BLaER1 treated with 17β-estradiol and CSF1 and Interleukin-3, amounts not matched to agents 10 nM and 100 nM (cell line): ENCODE results near the gene PTPRR.
A peak's percentile ranks its signal among the peaks of the same experiment; 100 is the strongest.

Source experiments
- H3K27ac ChIP-seq, 11 experiments: shearing (Covaris generic); formaldehyde crosslinking; 2 replicates each; pipeline ENCODE4 v1.8.1; 2022
- H3K27me3 ChIP-seq, 11 experiments: shearing (Covaris generic); formaldehyde crosslinking; 2 replicates each; pipeline ENCODE4 v1.8.1; 2022
- H3K36me3 ChIP-seq, 11 experiments: shearing (Covaris generic); formaldehyde crosslinking; 2 replicates each; pipeline ENCODE4 v1.8.1; 2022
- H3K4me1 ChIP-seq, 10 experiments: shearing (Covaris generic); formaldehyde crosslinking; 2 replicates each; pipeline ENCODE4 v1.8.1; 2022
- H3K4me2 ChIP-seq, 11 experiments: shearing (Covaris generic); formaldehyde crosslinking; 2 replicates each; pipeline ENCODE4 v1.8.1; 2022
- H3K4me3 ChIP-seq, 10 experiments: shearing (Covaris generic); formaldehyde crosslinking; 2 replicates each; pipeline ENCODE4 v1.8.1; 2022
- H3K9ac ChIP-seq, 11 experiments: shearing (Covaris generic); formaldehyde crosslinking; 2 replicates each; pipeline ENCODE4 v1.8.1; 2022
- H3K9me3 ChIP-seq, 11 experiments: shearing (Covaris generic); formaldehyde crosslinking; replicated peaks in 1 of 11; 2 replicates each; pipeline ENCODE4 v1.8.1; 2022
- H4K20me1 ChIP-seq, 11 experiments: shearing (Covaris generic); formaldehyde crosslinking; 2 replicates each; pipeline ENCODE4 v1.8.1; 2022
- Cebpa-rat ChIP-seq, 11 experiments: shearing (Covaris generic); IDR thresholded peaks; 2 replicates each; pipeline ENCODE4 v1.8.1; 2022

The PTPRR gene

GRCh38 chr12:70645494-70646317 is 274.8 kb downstream of the PTPRR start:
- Histone ChIP-seq H3K9ac (no peak overlapping the region), H4K20me1 (no peaks in the 10 kb centered on the region), H3K9me3 (no peaks in the 10 kb centered on the region), H3K4me3 (no peak overlapping the region), H3K27me3 (no peaks in the 10 kb centered on the region), H3K4me1 (no peaks in the 10 kb centered on the region), H3K36me3 (no peaks in the 10 kb centered on the region), H3K27ac (no peak overlapping the region), H3K4me2 (no peak overlapping the region)
- TF ChIP-seq Cebpa-rat (IDR thresholded peaks at IDR 0.05), result no peak

DNA sequence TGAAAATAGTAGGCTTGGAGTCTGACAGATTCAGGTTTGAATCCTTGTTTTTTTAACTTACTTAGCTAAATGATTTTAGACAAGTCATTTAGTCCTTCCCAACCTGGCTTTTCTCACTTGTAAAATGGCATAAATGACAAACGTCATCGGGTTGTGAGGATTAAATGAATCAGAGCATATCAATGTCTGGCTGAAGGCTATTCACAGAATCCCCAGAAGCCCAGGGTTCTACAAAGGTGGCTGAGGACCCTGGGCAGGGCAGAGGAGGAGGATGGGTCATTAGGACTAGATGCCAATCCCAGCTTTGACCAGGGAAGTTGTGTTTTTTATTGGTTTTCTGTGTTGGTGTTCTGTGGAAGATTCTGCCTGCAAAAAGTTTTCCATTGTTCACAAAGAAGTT is 275.7 kb downstream of the PTPRR start:
- no peaks in the 10 kb centered on the region for H3K4me1 ChIP-seq
- no peaks in the 10 kb centered on the region for H3K27me3 ChIP-seq
- H3K36me3 ChIP-seq, result no peaks in the 10 kb centered on the region
- no peak overlapping the region for H3K4me3 ChIP-seq
- TF ChIP-seq Cebpa-rat (IDR thresholded peaks at IDR 0.05), result no peak
- no peaks in the 10 kb centered on the region for H4K20me1 ChIP-seq
- H3K27ac ChIP-seq, result no peak overlapping the region
- H3K4me2 ChIP-seq, result no peak overlapping the region
- H3K9me3 ChIP-seq, result no peaks in the 10 kb centered on the region
- H3K9ac ChIP-seq, result no peak overlapping the region

DNA sequence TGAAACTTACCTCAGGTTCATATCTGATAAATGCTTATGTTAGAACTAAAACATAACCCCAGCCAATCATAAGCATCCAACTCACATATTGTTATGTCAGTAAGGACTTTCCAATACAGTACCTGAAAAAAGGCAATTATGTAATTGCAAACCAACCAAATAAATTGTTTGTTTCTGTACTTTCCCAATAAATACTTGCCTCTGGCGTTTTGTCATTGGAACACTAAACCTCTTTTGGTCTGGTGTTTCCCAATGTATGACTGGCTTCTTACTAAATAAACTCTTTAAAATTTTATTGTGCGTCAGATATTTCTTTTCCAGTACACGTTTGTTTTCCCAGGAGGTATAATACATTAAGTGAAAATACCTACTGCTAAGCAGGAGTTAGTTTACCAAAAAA is 276.6 kb downstream of the PTPRR start:
- H3K4me2 ChIP-seq, result no peak overlapping the region
- no peaks in the 10 kb centered on the region for H3K27me3 ChIP-seq

DNA sequence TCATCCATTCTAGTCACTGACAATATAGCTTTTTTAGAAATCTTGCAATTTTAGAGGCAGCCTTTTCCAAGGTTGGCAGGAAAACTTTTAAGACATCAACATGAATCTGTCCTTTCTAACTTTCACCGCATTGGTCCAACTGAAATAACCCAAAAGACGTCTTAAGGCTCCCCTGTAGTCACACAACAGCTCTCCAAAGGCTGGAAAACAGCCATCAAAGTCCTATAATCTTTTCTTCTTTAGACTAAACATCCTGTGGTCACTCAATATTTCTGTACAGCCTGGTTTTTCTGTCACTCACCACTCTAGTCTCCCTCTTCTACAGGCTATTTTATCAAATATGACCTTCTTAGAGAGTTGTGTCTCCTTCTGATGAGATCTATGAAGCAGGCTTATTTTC is 278.8 kb downstream of the PTPRR start:
- Histone ChIP-seq H3K36me3 (no peaks in the 10 kb centered on the region), H3K4me3 (no peak overlapping the region), H3K4me1 (peaks cover 0 to 10% (median 6%) of the 10 kb centered on the region in 10 experiments; a peak in 12 of 20 replicates), H3K27me3 (no peaks in the 10 kb centered on the region), H3K4me2 (no peak overlapping the region), H3K9ac (no peak overlapping the region), H3K27ac (no peak overlapping the region), H4K20me1 (no peaks in the 10 kb centered on the region), H3K9me3 (no peaks in the 10 kb centered on the region)
- TF ChIP-seq Cebpa-rat (IDR thresholded peaks at IDR 0.05), result no peak

More for the DNA sequence above, 276.6 kb downstream of the PTPRR start:
- Histone ChIP-seq H3K9me3 (no peaks in the 10 kb centered on the region), H3K9ac (no peak overlapping the region), H4K20me1 (no peaks in the 10 kb centered on the region), H3K4me1 (no peaks in the 10 kb centered on the region), H3K4me3 (no peak overlapping the region), H3K27ac (no peak overlapping the region), H3K36me3 (no peaks in the 10 kb centered on the region)
- no peak for TF ChIP-seq Cebpa-rat (IDR thresholded peaks at IDR 0.05)

- TF ChIP-seq Cebpa-rat (IDR thresholded peaks at IDR 0.05), result no peak
- Histone ChIP-seq H3K4me3 (no peak overlapping the region), H4K20me1 (no peaks in the 10 kb centered on the region), H3K4me1 (peaks cover 0 to 10% (median 6%) of the 10 kb centered on the region in 10 experiments; a peak in 12 of 20 replicates), H3K36me3 (no peaks in the 10 kb centered on the region), H3K9me3 (no peaks in the 10 kb centered on the region), H3K9ac (no peak overlapping the region), H3K27me3 (no peaks in the 10 kb centered on the region), H3K4me2 (no peak overlapping the region), H3K27ac (no peak overlapping the region)
These were observed 279.6 kb downstream of the PTPRR start for GRCh38 chr12:70640901-70641300.

DNA sequence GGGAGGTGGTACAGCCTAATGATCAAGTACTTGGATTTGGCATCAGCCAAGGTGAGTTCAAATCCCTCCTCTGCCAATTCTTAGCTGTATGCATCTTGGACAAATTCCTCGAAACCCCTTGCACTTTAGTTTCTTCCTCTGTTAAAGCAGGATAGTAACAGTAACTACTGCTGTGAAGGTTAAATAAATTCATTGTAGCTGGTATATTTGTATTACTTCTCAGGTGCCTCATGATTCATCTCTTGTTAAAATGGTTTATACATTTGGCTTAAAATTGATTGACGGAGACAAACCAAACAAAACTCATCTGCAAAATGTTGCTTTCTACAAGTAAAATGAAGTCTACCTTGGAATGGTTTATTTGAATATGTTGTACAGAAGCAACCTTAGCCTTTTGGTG is 281.0 kb downstream of the PTPRR start:
- Histone ChIP-seq H3K4me3 (no peak overlapping the region), H3K4me1 (peaks cover 0 to 10% (median 6%) of the 10 kb centered on the region in 10 experiments; a peak in 12 of 20 replicates), H3K4me2 (no peak overlapping the region)

DNA sequence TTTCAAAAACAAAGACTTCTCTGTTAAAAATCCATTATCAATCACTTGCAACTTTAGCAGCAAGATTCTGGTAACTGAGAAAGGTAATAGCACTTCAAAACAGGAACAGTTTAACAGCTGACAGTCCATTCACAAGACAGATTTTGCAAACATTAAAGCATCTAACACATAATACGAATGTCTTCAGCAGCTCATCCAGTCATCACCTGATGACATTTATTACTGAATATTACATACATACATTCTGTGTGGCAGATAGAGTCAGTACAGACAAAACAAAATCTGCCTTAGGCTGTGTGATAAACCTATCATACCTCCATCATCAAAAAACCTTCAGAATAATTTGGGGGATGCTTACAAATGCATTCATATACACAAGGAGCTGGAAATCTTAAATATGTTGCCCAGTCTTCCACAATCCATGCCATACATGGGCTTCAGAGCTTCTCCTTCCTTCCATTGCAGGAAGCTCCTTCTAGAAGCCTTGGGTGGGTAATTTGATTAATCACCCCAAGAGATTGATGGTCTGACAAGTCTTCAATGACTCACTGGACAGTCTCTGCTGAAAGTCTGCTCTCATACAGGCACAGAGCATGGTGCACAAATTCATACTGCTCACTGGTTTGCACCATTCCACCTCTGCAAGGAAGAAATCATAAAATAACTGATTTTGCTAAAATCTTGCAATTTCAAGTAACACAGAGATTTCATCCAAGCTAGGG is 281.7 kb downstream of the PTPRR start:
- Histone ChIP-seq H3K4me1 (peaks cover 0 to 10% (median 6%) of the 10 kb centered on the region in 10 experiments; a peak in 12 of 20 replicates), H3K9ac (no peak overlapping the region), H3K4me2 (no peak overlapping the region), H4K20me1 (no peaks in the 10 kb centered on the region), H3K4me3 (no peak overlapping the region), H3K27me3 (no peaks in the 10 kb centered on the region), H3K36me3 (no peaks in the 10 kb centered on the region), H3K9me3 (no peaks in the 10 kb centered on the region), H3K27ac (no peak overlapping the region)
- TF ChIP-seq Cebpa-rat (IDR thresholded peaks at IDR 0.05), result no peak

More for the DNA sequence above, 281.0 kb downstream of the PTPRR start:
- H4K20me1 ChIP-seq, result no peaks in the 10 kb centered on the region
- H3K27me3 ChIP-seq, result no peaks in the 10 kb centered on the region
- no peak overlapping the region for H3K9ac ChIP-seq
- H3K9me3 ChIP-seq, result no peaks in the 10 kb centered on the region
- TF ChIP-seq Cebpa-rat (IDR thresholded peaks at IDR 0.05), result no peak
- no peak overlapping the region for H3K27ac ChIP-seq
- H3K36me3 ChIP-seq, result no peaks in the 10 kb centered on the region

- Histone ChIP-seq H3K4me2 (peak within 1 kb of the TSS in 9 of 11 experiments; percentile 2 to 47 (median 23); a peak in 8 of 22 replicates), H3K27ac (no peak within 1 kb of the TSS), H3K36me3 (no peaks in the 10 kb centered on the region), H3K9ac (no peak within 1 kb of the TSS), H3K4me1 (peaks cover 0 to 10% (median 6%) of the 10 kb centered on the region in 10 experiments; a peak in 12 of 20 replicates), H4K20me1 (no peaks in the 10 kb centered on the region), H3K9me3 (no peaks in the 10 kb centered on the region), H3K27me3 (no peaks in the 10 kb centered on the region), H3K4me3 (no peak within 1 kb of the TSS)
- no peak for TF ChIP-seq Cebpa-rat (IDR thresholded peaks at IDR 0.05)
These were observed 283.0 kb downstream of the PTPRR start, which contains the start of gene PTPRB for GRCh38 chr12:70637303-70638085. TSS of gene PTPRB (minus strand) at chr12:70637429. CDS start at chr12:70637395, 34 bp downstream.

GRCh38 chr12:70635755-70636154 is 284.8 kb downstream of the PTPRR start:
- Histone ChIP-seq H4K20me1 (no peaks in the 10 kb centered on the region), H3K36me3 (no peaks in the 10 kb centered on the region), H3K27me3 (no peaks in the 10 kb centered on the region), H3K4me3 (no peak overlapping the region), H3K9me3 (no peaks in the 10 kb centered on the region), H3K9ac (no peak overlapping the region), H3K4me1 (peaks cover 0 to 10% (median 6%) of the 10 kb centered on the region in 10 experiments; a peak in 12 of 20 replicates), H3K27ac (no peak overlapping the region), H3K4me2 (no peak overlapping the region)
- TF ChIP-seq Cebpa-rat (IDR thresholded peaks at IDR 0.05), result no peak
